HG02798 (cell line): ENCODE results near the gene MYLK.

ENCODE experiments used
- ATAC-seq: cut with Tn5 transposase; IDR thresholded peaks from one replicate; pipeline ENCODE4 v1.9.1; 2021; ENCODE audit warnings: mild to moderate bottlenecking; ENCODE audit not compliant: unreplicated experiment, poor library complexity

Gene MYLK

GRCh38 chr3:123658118-123658851 is 225.8 kb downstream of the MYLK start:
- no peak for ATAC-seq

DNA sequence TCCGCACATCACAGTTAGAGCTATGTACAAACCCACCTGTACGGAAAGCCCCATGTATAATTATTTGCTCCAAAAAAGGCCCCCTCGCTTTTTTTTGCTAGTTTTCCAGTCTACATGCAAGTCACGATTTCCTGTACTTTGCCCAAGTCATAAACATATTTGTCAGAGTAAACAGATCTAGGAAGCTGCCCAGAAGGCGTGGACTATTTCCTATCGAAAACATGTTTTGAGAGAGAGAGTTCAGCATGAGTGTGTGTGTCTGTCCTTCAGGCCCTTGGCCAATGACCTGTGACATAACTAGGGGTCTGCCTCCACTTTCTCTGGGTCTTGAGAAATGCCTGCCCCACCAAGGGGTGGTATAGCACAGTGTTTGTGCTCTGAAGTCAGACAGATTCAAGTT is 226.6 kb downstream of the MYLK start:
- no peak for ATAC-seq

DNA sequence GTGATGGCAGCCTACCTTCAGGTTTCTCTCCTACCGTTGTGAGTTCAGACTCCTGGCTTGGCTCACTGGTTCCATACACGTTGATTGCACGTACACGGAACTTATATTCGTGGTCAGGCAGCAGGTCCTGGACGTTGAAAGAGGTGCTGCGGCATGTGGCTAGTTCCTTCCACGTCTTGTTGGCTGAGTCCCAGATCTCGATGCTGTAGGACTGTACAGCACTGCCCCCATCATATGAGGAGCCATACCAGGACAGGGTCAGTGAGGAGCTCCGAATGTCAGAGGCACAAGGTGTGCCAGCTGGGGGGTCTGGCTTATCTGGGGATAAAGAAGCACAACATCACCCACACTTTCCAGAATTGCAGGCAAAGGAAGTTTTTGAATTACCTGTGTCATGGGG is 227.0 kb downstream of the MYLK start:
- ATAC-seq: no peak

- ATAC-seq: no peak
Observed at GRCh38 chr3:123656691-123657090, 227.4 kb downstream of the MYLK start.

DNA sequence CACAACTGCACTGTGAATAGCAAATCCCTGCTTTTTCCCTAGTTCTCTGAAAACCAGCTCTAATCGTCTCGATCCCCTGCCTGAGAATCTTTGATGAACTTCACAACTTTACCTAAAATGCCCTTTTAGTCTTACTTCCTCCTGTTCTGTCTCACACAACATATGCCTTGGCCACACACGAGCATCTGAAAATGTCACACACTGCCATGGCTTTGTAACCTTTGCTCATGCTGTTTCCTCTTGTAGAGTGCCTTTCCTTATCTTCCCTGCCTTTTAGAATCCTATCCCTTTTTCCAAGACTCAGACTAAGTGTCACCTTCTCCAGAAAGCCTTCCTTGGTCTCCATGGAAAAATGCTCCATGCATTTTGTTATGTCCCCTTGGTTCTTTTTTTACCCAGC is 227.9 kb downstream of the MYLK start:
- ATAC-seq: no peak

- no peak for ATAC-seq
Observed at GRCh38 chr3:123655400-123655799, 228.7 kb downstream of the MYLK start.

DNA sequence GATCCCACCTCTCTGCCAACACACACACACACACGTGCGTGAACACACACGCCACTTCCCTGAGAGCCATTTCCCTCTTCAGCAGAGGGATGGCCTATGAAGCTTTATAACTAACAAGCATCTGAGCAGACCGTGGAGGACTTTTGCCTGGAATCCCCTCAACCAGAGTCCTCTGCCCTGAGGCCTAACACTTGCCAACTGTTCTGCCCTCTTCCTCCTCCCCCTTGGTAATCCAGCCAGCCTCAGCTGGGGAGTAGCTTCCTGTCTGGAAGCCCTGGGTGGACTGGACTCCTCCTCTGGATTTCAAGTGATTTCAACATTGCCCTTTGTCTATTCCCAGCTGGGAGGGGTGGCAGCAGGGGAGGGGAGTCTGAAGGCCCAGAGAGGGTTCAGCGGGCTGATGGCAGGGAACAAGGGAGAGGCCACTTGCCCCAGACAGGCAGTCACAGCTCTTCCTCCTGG is 230.9 kb downstream of the MYLK start:
- ATAC-seq: no peak

DNA sequence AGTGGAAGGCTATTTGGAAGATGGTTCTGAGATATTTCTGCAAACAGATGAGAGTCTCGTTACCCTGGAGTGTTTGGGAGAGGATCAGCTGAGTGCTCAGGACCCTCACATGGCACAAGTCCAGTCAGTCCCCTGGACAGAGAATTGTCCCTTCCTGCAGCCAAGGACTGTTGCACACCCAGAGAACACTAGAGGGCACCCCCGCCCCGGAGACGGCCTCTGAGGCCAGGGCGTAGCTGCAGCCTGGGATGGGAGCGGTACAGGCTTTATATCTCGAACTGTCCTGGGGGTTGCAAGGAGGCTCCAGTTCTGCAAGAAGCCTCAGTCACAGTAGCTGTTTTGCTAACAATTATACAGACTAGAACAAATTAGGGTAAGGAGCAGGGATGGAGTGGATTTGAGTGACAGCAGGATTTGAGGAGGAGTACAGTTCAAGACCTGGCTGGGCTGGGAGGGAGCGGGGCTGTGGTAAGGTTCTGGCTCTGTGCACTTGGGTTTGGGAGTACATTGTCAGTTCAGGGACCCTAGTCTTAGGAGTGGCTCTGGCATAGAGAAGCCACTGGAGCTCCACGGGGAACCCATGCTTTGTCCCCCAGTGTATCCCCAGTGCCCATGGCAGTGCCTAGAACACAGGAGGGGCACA is 231.7 kb downstream of the MYLK start:
- ATAC-seq: peak; percentile 67

- ATAC-seq: no peak
Observed at GRCh38 chr3:123651449-123652341, 232.4 kb downstream of the MYLK start.

DNA sequence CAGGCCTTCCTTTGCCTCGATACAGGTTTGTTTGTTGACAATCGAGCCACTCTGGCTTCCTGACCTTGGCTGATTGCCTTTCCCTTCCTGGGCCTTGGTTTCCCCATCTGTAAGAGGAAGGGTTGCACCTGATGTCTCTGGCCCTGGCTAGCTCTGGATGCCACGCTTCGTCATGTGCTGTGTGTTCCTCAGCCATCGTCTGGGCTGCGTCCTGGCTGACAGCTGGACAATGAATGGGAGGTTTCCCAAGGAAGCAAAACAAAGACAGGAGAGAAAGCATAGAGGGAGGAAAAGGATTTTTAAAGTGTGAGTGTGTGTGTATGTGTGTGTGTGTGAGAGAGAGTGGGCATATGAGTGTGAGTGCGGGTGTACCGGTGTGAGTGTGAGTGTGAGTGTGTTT is 234.0 kb downstream of the MYLK start:
- no peak for ATAC-seq

DNA sequence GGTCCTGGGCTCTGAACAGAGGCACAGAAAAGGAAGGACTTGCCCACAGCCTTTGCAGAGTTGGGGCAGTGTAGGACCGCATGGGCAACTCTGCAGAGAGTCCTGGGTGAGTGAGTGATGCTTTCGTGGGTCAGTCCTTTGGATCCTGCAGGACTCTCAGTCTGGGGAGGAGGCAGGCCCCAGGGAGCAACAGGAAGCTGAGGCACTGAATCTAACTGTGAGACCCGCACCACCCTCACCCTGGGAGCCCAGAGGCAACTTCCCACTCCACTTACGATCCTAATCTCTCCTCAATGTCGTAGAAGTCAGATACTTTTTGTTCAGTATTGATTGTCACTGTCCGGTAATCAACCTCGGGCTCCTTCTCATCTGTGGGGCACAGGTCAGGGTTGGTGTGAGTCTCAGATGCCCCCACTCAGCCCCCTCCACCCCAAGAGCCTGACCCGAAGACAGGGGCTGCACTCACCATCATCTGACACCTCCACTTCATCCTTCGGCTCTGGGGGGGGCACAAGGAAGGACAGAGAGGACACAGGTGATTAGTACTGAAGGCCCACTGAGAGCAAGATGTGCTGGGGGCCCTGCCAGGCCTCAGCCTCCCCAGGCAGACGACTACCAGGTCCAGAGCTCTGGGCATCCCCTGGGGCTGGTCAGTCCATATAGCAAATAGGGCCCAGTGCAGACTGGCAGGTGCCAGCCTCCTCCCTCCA is 235.3 kb downstream of the MYLK start:
- ATAC-seq: no peak

GRCh38 chr3:123644358-123644757 is 239.8 kb downstream of the MYLK start:
- no peak for ATAC-seq

DNA sequence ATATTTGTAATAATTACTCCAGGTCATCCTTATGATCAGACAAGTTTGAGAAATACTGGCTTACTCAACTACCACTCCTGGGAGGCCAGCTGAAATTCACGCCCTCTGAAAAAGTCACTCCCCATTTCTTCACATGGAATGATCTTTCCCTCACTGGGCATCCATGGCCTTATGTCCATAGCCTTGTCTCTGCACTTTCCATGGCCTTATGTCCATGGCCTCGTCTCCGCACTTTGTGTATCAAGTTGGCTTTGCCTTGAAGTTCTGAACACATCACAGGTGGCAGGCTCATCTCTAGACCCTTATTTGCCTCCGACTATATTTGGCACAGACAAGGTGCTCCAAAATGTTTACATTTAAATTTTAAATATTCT is 241.2 kb downstream of the MYLK start:
- no peak for ATAC-seq

DNA sequence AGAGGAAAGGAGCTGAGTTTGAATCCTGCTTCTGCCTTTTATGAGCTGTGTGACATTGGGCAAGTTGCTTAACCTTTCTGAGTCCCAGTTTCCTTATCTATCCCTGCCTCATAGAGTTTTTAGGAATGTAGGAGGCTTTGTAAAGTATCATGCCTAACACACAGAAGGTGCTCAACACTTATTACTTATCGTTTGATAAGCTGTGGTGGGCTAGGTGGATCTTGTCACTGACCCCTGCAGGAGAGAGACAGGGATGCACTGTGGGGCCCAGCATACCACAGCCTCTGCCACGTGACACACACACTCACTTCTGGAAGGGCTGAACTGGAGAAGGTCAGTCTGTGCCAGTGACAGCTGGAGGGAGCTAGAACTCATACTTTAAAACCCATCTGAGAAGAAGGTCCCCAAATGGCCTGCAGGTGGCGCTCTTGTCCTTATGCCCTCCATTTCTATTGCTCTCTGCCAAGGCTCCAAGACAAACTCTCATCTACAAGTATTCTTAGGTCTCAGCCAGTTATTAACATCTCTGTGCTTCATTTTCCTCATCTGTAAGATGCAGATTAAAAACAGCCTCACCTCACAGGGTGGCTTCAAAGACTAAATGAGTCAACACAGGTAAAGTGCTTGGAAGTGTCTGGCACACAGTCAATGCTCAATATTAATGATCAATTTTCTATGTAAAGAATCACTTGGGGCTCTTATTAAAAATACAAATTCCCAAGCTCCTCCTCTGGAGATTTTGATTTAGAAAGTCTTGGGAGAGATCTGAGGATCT is 241.8 kb downstream of the MYLK start:
- ATAC-seq: peak; percentile 77

DNA sequence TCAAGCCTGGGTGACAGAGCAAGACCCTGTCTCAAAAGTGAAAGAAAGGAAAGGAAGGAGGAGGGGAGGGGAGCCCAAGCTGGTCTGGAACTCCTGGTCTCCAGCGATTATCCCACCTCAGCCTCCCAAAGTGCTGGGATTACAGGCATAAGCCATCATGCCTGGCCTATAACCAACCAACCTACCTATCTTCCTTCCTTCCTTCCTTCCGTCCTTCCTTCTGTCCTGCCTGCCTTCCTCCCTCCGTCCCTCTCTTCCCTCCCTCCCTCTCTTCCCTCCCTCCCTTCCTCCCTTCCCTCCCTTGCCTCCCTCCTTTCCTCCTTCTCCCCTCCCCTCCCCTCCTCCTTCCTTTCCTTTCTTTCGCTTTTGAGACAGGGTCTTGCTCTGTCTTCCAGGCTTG is 242.6 kb downstream of the MYLK start:
- no peak for ATAC-seq

DNA sequence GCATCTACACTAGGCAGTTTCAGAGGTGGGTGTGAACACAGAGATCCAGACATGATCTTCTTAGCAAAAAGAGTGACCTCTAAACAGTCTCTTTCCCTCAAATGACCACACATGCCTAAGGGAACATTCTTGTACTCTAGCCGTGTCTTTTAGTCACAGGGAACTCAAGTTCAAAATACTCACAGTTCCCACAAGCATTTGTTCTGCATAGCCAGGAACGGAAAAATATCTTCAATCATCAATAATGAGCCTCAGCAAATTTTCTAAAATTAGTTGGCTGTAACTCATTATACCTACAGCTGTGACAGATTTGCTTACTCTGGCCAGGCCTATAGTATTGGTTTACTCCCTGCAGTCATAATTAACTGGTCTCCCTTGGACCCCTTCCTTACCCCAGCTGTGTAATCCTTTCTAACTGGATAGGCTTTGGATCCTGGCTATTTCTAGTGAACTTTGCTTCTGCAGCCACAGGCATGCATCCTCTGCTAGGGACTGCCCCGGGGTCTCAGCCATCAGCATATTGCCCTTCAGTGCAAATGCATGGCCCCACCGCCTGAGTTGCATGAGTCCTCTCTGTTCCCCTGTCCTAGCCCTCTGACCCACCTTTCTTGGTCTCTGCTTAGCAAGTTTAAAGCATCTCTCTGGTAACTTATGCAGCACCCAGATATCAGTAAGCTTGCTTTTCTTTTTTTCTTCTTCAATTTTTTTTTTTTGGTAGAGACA is 243.2 kb downstream of the MYLK start:
- ATAC-seq: no peak

DNA sequence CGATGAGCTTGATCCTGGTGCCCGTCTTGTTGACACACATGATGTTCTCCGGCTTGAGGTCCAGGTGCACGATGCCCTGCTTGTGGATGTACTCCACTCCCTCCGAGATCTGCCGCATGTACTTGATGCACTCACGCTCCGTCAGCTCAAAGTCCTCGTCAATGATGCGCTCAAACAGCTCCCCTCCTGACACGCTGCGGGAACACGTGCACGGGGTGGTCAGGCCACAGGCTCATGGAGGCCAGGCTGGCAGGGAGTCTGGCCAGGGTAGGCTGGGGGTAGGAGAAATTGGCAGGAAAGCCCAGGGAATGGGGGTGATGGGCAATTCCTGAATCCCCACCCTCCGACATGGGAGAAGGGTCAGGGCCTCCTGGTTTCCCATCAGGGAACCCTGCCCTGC is 243.8 kb downstream of the MYLK start:
- no peak for ATAC-seq

GRCh38 chr3:123638936-123639689 is 245.0 kb downstream of the MYLK start:
- no peak for ATAC-seq
